PFSK-1 (cell line): ENCODE measurements around the gene ZNF724.

ENCODE experiments used
- FOXP2 ChIP-seq: optimal IDR thresholded peaks from 2 replicates; pipeline ENCODE3; 2011; ENCODE audit warnings: borderline replicate concordance, control low read depth, inconsistent platforms; ENCODE audit not compliant: insufficient read depth; ENCODE audit errors: extremely low read length, extremely low read depth
- POLR2AphosphoS5 ChIP-seq: IDR thresholded peaks from 2 replicates; pipeline ENCODE4 v1.6.1; 2012; ENCODE audit warnings: low read depth, mild to moderate bottlenecking, control low read depth, low read length, moderate library complexity
- REST ChIP-seq, 2 experiments: IDR thresholded peaks; 2 replicates each; pipeline versions ENCODE4 v1.6.1 to v1.8.0; 2011 to 2012; ENCODE audit warnings: low read depth in 2 of 2, low read length in 2 of 2, control low read depth in 1 of 2, inconsistent platforms in 1 of 2, mild to moderate bottlenecking in 1 of 2, moderate library complexity in 1 of 2; ENCODE audit not compliant: insufficient read depth in 1 of 2
- TAF1 ChIP-seq: IDR thresholded peaks from 2 replicates; pipeline ENCODE4 v1.6.1; 2012; ENCODE audit warnings: low read length, control low read depth, borderline replicate concordance; ENCODE audit not compliant: insufficient read depth

GRCh38 chr19:23261496-23262020 lies 11.4 kb upstream of the ZNF724 start:
- TF ChIP-seq REST (IDR thresholded peaks at IDR 0.05; ENCODE audit: insufficient read depth in 1 of 2, low read depth in 2 of 2, low read length in 2 of 2) (no peak), POLR2AphosphoS5 (no peak), TAF1 (no peak), FOXP2 (no peak)
